RCC 7860 (cell line): ENCODE measurements around the gene TPTE2.
"Not testable (repeated sequence)": the region's sequence is repeated elsewhere in the genome, so short reads cannot be mapped to it uniquely, and the experiment has no call there.

Source experiments
- DNase-seq: peaks from one replicate; pipeline ENCODE4 v3.0.0-alpha.2; 2015; ENCODE audit warnings: low spot score
- FAIRE-seq: peaks from 2 replicates; lab custom pipeline; 2012; peaks lifted over from hg19 to GRCh38; lab: Jason Lieb, UNC

The TPTE2 gene

DNA sequence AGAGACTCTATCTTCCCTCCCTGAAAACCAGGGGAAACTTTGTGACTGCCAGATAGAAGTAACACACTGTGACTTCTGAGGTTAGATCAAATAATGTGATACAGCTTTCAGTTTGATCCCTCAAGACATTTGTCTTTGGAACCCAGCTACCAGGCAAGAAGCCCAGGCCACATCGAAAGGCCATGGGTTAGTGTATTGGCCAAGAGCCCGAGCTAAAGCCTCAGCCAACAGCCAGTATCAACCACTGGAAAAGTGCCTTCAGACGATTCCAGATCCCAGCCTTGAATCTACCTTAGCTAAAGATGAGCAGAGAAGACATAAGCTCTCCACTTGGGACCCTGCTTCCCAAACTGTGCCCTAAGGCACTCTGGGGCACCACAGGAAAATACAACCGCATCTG lies 10.9 kb upstream of the TPTE2 start:
- DNase-seq: no peak
- FAIRE-seq: no peak

DNA sequence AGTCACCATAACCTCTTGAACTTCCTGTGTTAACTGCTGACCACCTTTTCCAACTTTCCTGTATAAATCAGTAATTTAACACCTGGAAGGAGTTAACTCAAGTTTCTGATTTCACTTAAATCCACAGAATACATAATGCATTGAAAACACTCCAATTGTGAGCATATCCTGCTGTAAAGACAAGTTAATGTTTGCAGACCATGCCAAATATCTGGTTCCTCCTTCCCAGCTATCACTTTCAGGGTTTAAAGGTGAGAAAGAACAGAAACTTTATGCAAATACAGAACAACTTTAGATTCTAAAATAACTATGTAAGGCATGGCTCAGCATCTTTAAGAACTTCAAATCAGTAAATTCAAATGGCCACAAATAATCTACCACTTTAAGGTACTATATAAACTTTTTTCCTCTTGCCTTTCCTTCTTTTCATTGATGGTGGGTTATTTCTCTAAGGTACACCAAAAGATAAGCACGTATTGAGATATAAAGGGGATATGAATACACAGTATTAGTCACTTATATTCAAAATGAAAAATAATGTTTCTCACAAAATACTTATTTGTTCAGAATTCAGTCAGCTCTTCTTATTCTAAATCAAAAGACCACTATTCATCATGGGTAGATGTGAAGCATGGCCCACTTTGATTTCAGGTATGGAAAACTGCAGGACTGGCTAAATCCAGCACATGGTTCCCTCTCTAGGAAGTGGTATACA lies 6.6 kb upstream of the TPTE2 start:
- DNase-seq (no peak), FAIRE-seq (peak; percentile 21)

DNA sequence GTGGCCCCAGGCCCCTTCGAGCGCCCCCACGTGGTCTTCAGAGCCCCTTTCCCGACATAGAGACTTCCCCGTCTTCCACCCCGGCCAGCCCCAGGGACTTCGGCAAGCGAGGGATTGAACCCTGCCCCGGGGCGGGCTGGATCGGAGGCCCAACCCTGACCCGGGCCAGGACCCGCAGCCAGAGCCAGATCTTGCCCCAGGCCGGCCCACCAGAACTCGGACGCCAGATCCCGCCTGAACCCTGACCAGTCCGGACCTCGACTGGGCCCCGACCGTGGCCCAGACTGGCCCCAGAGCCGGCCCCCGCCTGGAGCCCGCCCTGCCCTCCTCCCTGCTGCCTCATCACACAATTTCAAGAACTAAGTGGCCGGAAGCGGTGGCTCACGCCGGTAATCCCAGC lies 253 bp upstream of the TPTE2 start:
- DNase-seq: no peak
- FAIRE-seq: no peak

DNA sequence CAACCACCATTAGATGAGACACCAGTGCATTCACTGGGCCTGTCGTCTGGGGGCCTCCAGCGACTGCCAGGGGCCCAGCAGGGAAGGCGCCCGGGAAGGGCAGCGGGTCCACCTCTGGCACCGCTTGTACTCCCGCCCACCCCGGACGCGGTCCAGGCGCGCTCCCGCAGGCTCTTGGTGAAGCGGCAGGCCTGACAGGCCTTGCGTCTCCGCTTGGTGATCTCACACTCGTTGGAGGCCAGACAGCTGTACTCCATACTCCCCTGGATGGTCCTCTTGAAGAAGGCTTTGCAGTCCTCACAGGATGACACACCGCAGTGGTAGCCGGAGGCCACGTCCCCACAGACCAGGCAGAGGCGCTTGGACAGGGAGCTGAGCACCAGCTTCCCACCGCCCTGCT lies 660 bp downstream of the TPTE2 start:
- DNase-seq, FAIRE-seq: not testable (repeated sequence)

DNA sequence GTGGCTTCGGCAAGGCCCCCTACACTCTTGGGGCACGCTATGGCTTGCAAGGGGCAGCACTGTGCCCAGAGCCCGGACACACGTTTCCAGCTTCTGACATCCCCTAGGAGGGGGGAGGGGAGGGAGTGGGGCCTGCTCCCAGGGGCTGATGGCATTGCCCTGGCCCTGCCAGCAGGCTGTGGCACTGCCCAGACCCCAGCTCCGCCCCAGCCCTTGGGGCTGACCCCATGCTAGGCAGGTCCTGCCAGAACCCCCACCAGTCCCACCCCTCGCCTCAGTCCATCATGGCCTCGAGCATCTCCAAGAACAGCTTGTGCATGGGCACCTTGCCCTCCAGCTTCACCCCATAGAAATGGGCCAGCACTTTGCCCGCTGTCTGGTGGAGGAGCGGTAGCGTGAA lies 1.6 kb downstream of the TPTE2 start:
- not testable (repeated sequence) for FAIRE-seq, DNase-seq

DNA sequence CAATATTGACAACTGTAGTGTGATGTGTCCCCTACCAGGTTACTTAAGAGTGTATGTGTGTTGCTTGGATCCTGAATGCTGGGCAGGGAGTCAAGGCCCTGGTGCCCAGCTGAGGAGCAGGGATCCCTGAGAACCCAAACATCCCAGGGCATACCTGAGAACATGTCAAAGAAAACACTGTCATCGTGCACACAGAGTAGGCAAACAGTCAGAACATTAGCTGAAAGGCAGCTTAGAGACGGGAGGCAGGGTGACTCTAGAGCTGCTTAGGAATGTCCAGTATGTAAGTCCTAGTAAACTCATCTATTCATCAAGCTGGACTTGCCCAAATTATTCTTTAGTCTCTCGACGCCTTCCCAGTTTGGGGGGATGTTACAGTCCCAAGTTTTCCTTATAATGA lies 4.0 kb downstream of the TPTE2 start:
- DNase-seq, FAIRE-seq: not testable (repeated sequence)

DNA sequence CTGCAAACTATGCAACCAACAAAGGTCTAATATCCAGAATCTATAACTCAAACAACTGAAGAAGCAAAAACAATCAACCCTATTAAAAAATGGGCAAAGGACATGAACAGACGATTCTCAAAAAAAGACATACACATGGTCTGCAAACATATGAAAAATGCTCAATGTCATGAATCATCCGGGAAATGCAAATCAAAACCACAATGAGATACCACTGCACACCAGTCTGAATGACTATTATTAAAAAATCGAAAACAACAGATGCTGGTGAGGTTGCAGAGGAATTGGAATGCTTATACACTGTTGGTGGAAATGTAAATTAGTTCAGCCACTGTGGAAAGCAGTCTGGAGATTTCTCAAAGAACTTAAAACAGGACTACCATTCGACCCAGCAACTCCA lies 12.1 kb downstream of the TPTE2 start:
- FAIRE-seq, DNase-seq: not testable (repeated sequence)

DNA sequence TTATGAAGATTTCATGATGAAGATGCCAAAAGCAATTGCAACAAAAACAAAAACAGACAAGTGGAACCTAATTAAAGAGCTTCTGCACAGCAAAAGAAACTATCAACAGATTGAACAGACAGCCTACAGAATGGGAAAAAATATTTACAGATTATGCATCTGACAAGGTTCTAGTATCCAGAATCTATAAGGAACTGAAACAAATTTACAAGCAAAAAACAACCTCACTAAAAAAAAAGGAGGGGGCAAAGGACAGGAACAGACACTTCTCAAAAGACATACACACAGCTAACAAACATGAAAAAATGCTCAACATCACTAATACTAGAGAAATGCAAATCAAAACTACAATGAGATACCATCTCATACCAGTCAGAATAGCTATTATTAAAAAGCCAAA lies 35.7 kb downstream of the TPTE2 start:
- not testable (repeated sequence) for FAIRE-seq, DNase-seq

DNA sequence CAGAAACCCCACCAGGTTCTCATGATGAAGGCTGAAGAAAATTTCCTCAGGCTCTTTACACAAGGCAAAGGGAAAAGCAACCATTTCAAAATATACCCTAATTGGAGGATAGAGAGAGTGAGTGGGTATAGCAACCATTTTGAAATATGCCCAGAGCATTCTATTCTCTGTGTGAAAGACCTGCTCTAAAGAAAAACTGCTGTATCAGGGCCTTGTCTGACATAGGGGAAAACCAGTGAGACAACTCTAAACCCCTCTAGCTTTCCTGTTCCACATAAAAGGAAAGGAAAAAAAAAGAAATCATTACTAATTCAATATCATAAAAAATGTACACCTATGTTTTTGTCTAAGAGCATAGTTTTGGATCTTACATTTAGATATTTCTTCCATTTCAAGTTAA lies 42.3 kb downstream of the TPTE2 start:
- DNase-seq (no peak), FAIRE-seq (no peak)

DNA sequence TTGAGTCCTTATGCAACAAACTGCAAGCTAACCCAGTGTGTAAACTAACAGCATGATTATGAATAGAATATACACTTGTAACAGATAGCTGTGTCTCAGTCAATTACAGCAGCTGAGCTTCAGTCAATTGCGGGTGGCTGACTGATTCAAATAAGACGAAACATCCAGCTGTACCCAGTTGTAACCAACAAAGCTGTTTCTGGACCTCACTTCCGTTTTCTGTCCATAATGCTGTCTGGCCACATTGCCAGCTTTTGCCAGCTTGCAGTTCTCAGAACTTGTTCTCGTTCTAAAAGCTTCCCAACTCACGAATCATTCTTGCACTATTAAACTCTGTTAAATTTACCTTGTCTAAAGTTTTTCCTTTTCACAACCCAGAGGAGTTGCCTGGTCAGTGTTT lies 53.7 kb downstream of the TPTE2 start:
- not testable (repeated sequence) for DNase-seq, FAIRE-seq

DNA sequence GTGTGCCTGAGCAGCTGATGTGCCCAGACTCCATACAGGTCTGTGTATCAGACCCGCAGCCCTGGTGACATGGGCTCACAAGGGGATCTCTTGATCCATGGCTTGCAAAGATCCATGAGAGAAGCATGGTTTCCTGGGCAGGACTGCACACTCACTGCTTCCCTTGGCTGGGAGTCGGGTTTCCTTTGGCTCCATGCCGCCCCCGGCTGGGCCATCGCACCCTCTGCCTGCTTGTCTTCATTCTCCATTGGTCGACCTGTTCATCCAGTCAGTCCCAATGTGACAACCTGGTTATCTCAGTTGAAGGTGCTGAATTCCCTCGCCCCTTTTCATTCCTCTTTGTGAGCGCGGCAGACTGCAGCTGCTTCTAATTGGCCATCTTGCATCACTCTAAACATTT lies 101.2 kb downstream of the TPTE2 start:
- not testable (repeated sequence) for DNase-seq, FAIRE-seq

DNA sequence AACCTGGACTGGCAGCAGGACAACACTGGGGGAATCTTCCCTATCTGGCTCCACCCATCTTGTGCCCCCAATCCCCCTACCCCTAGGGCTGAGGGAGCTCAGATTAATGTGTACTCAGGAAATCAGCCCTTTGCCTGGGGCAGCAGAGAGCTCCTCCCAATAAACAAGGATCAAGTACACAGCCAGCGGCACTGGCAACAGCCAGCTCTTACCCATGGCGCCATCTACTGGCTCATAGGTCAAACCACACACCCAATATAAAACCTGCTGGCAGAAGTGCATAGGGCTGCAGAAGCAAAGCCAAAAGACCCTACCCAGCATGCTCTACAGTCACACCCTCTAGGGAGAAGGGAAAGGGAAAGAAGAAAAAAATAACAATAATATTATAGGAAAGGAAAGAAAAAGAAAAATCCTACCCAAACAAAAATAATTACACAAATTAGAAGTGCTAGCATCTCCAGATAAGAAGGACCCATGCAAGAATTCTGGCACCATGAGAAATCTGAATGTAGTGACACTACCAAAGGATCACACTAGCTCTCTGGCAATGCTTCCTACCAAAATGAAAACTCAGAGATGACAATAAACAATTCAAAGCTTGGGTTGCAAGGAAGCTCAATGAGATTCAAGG lies 122.2 kb downstream of the TPTE2 start:
- FAIRE-seq: not testable (repeated sequence)
- DNase-seq: peak; percentile 6

DNA sequence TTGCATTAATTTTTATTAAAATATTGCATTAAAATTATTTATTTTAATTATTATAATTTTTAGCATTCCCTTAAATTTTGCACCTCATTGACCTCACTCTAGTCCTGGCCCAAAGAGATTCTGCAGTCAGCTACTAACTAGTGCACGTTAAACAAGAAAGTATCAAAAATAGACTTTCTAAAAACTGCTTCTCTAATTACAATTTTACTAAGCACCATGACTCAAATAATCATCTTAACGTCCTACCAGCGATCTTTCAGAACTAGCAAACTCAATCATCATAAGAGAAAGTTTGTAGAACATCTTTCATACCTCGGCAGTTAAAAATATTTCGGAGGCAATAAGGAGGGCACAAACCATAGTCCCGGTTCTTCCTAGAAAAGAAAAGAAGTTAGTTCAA lies 123.6 kb downstream of the TPTE2 start:
- not testable (repeated sequence) for DNase-seq, FAIRE-seq

DNA sequence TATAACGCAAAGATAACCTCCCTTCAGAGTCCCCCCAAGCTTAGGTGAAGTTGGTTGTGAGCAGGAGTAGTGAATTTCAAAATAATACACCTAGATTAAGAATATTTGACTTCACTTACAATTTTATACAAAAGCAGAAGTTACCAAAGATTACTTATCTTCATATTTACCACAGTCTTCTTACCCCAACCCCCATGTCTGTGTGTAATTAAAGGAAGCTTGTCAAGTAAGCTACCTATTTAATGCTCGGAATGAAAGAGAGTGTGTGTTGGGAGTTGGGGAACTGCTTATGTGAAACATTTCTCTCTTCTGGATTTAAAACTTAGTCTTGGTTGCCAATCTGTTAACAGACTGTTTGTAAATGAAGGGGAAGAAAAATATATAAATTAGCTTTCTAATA lies 139.1 kb downstream of the TPTE2 start:
- FAIRE-seq: not testable (repeated sequence)

DNA sequence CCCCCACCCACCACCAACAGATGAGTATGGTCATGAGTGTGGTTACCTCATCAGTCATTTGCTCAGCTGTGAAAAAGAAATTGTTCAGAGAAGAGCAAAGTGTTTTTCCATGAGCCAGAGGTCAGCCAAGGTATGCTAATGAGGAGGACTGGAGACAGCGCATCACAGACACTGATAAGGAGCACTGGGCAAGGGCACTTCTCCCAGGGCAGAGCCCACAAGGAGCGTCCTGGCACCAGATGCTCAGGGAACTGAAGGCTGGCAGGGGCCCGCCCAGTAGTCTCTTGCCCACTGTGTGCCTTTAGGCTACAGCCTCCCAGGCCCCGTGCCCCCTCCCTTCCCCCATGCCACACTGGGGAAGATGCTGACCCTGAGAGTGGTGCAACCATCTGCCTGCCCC lies 148.8 kb downstream of the TPTE2 start:
- not testable (repeated sequence) for FAIRE-seq, DNase-seq

More for the DNA sequence above, 139.1 kb downstream of the TPTE2 start:
- DNase-seq: not testable (repeated sequence)

DNA sequence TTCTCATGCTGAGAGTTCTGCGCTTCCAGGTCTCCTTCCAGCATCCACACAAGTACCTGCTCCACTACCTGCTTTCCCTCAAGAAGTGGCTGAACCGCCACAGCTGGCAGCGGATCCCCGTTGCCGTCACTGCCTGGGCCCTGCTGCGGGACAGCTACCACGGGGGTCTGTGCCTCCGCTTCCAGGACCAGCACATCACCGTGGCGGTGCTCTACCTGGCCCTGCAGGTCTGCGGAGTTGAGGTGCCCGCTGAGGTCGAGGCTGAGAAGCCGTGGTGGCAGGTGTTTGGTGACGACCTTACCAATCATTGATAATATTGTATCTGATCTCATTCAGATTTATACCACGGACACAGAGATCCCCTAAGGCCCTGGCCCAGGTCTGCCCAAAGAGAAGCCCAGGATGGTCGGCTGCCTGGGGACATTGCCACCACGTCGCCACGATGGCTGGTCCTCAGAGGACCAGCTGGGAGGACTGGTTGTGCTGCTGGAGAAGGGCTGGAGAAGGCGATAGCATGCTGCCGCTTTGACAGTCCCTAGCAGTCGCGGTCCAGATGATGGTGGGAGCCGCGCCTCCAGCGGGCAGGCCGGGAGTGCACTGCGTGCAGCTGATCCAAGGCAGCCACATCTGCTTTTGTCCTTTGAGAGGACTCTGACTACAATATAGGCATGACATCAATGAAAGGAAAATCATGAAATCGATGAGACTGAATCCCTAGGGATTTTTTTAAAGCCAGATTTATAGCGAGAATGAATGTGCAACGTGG lies 178.4 kb downstream of the TPTE2 start:
- FAIRE-seq, DNase-seq: not testable (repeated sequence)

DNA sequence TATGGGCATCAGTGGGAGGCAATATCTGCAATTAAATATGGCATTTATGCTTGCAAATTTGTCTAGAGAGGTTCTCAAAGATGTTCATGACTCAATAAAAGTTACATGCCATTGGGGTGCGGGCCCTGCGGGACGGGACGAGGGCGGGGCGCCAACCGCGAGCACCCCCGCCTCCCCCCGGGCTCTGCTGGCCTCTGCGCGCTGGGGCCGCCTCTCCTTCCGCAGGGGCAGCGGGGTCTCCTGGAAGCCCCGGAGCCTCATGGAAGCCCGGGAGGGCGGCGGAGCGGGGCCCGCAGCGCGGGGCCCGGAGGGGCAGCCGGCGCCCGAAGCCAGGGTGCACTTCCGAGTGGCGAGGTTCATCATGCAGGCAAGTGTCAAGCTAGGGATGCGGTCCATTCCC lies 179.2 kb downstream of the TPTE2 start:
- no peak for DNase-seq
- no peak for FAIRE-seq
